ENCODE data around the gene NSG2.

- TF ChIP-seq RAD21 (IDR thresholded peaks at IDR 0.05) (no peak), NR2F2 (IDR thresholded peaks at IDR 0.05) (no peak), CTCF (IDR thresholded peaks at IDR 0.05; ENCODE audit: low read depth, low read length, missing input control) (no peak), SP1 (IDR thresholded peaks at IDR 0.05) (no peak), GABPA (IDR thresholded peaks at IDR 0.05 in 1 of 2, conservative IDR thresholded peaks at IDR 0.05 in 1 of 2) (no peak), TAF1 (conservative IDR thresholded peaks at IDR 0.05) (no peak), MAX (IDR thresholded peaks at IDR 0.05) (no peak), RXRA (IDR thresholded peaks at IDR 0.05) (no peak), YY1 (IDR thresholded peaks at IDR 0.05) (no peak), JUND (IDR thresholded peaks at IDR 0.05) (no peak), ZBTB33 (IDR thresholded peaks at IDR 0.05) (no peak), REST (IDR thresholded peaks at IDR 0.05) (no peak), HNF4G (IDR thresholded peaks at IDR 0.05) (no peak)
These were observed 52.1 kb downstream of the NSG2 start for GRCh38 chr5:174097486-174098185.
